ENCODE measurements around the gene SLC41A2. TPM values are rescaled to one million over a fixed set of nuclear protein-coding genes. Genes with fewer than 3 reads are reported as not detected.

The SLC41A2 gene
- total RNA-seq, 1 donor from 2014 or later = 11.9 TPM

DNA sequence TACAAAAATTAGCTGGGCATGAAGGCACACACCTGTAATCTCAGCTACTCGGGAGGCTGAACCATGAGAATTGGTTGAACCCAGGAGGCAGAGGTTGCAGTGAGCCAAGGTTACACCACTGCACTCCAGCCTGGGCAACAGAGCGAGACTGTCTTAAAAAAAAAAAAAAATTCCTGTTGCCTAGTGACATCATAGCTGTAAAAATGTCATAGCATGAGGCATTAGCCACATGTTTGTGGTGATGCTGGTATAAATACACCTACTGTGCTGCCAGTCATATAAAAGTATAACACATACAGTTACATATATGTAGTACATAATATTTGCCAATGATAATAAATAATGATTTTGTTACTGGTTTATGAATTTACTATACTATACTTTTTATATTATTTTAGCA lies 22.2 kb downstream of the SLC41A2 start:
- no peaks in the 10 kb centered on the region for H3K4me1 Mint-ChIP-seq
- Histone ChIP-seq H4K20me1 (ENCODE audit: low read depth) (no peaks in the 10 kb centered on the region), H3K9ac (no peak overlapping the region), H3K4me2 (no peak overlapping the region), H3K27ac (no peak overlapping the region), H3F3A (ENCODE audit: low read depth) (no peaks in the 10 kb centered on the region), H3K79me2 (ENCODE audit: low read depth) (no peaks in the 10 kb centered on the region), H3K4me1 (no peaks in the 10 kb centered on the region), H2AFZ (replicated peaks) (no peak overlapping the region), H3K4me3 (no peak overlapping the region), H3K27me3 (no peaks in the 10 kb centered on the region), H3K9me3 (ENCODE audit: low read depth) (no peaks in the 10 kb centered on the region), H3K36me3 (no peaks in the 10 kb centered on the region)
- H3K36me3 Mint-ChIP-seq = no peaks in the 10 kb centered on the region
- no peak for DNase-seq (ENCODE audit: low spot score)
- H3K4me3 Mint-ChIP-seq = no peak overlapping the region
- no peaks in the 10 kb centered on the region for H3K27me3 Mint-ChIP-seq (ENCODE audit: insufficient read depth, low read depth)
- H3K27ac Mint-ChIP-seq = no peak overlapping the region
- TF ChIP-seq EZH2 (IDR thresholded peaks at IDR 0.05) = no peak
- TF ChIP-seq CTCF (IDR thresholded peaks at IDR 0.05) = no peak
- H3K9me3 Mint-ChIP-seq = no peaks in the 10 kb centered on the region

DNA sequence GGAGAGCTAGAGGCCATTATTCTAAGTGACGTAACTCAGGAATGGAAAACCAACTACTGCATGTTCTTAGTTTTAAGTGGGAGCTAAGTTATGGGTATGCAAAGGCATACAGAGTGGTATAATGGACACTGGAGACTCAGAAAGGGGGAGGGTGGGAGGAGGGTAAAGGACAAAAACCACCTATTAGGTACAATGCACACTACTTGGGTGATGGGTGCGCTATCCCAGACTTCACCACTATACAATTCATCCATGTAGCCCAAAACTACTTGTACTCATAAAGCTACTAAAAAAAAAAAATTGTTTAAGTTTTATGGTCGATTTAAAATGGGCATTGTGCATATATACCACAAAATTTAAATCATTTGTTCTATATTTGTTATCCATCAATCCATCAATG lies 24.3 kb downstream of the SLC41A2 start:
- no peak overlapping the region for H3K27ac ChIP-seq
- no peak overlapping the region for H3K4me2 ChIP-seq
- TF ChIP-seq CTCF (IDR thresholded peaks at IDR 0.05) = no peak
- no peak for DNase-seq (ENCODE audit: low spot score)
- H3K9ac ChIP-seq = no peak overlapping the region
- no peaks in the 10 kb centered on the region for H3K4me1 ChIP-seq
- no peaks in the 10 kb centered on the region for H3K9me3 ChIP-seq (ENCODE audit: low read depth)
- no peaks in the 10 kb centered on the region for H3K36me3 ChIP-seq
- H4K20me1 ChIP-seq (ENCODE audit: low read depth) = no peaks in the 10 kb centered on the region
- H3K27ac Mint-ChIP-seq = no peak overlapping the region
- no peaks in the 10 kb centered on the region for H3F3A ChIP-seq (ENCODE audit: low read depth)
- H3K79me2 ChIP-seq (ENCODE audit: low read depth) = no peaks in the 10 kb centered on the region
- no peaks in the 10 kb centered on the region for H3K4me1 Mint-ChIP-seq
- H3K27me3 Mint-ChIP-seq (ENCODE audit: insufficient read depth, low read depth) = no peaks in the 10 kb centered on the region
- H3K27me3 ChIP-seq = no peaks in the 10 kb centered on the region
- H3K36me3 Mint-ChIP-seq = no peaks in the 10 kb centered on the region
- no peak overlapping the region for H3K4me3 ChIP-seq
- no peaks in the 10 kb centered on the region for H3K9me3 Mint-ChIP-seq
- no peak overlapping the region for H3K4me3 Mint-ChIP-seq
- H2AFZ ChIP-seq (replicated peaks) = no peak overlapping the region

GRCh38 chr12:104933128-104933527 lies 25.0 kb downstream of the SLC41A2 start:
- no peak overlapping the region for H3K4me3 ChIP-seq
- H3K9ac ChIP-seq = no peak overlapping the region
- H3K4me1 ChIP-seq = no peaks in the 10 kb centered on the region
- H3F3A ChIP-seq (ENCODE audit: low read depth) = no peaks in the 10 kb centered on the region
- H3K36me3 ChIP-seq = no peaks in the 10 kb centered on the region
- Mint-ChIP-seq H3K4me1 (no peaks in the 10 kb centered on the region), H3K27ac (no peak overlapping the region), H3K9me3 (no peaks in the 10 kb centered on the region), H3K36me3 (no peaks in the 10 kb centered on the region), H3K27me3 (ENCODE audit: insufficient read depth, low read depth) (no peaks in the 10 kb centered on the region), H3K4me3 (no peak overlapping the region)
- no peak for DNase-seq (ENCODE audit: low spot score)
- H3K27me3 ChIP-seq = no peaks in the 10 kb centered on the region
- H3K79me2 ChIP-seq (ENCODE audit: low read depth) = no peaks in the 10 kb centered on the region
- H4K20me1 ChIP-seq (ENCODE audit: low read depth) = no peaks in the 10 kb centered on the region
- no peak overlapping the region for H3K4me2 ChIP-seq
- no peaks in the 10 kb centered on the region for H3K9me3 ChIP-seq (ENCODE audit: low read depth)
- no peak overlapping the region for H2AFZ ChIP-seq (replicated peaks)
- no peak for TF ChIP-seq CTCF (IDR thresholded peaks at IDR 0.05)
- no peak for TF ChIP-seq EZH2phosphoT487 (IDR thresholded peaks at IDR 0.05)
- TF ChIP-seq EZH2 (IDR thresholded peaks at IDR 0.05) = no peak
- H3K27ac ChIP-seq = no peak overlapping the region

Data from neural progenitor cell (in vitro differentiated cells).